PC-3 (cell line): ENCODE data around the gene MC1R.

Experiments used
- CTCF ChIP-seq: fragments of 300-600 bp; sonication (generic); conservative IDR thresholded peaks from 2 replicates; pipeline ENCODE4 v1.5.1; 2017; ENCODE audit warnings: antibody characterized with exemption, low read depth, mild to moderate bottlenecking, low read length
- EZH2 ChIP-seq: fragments of 300-600 bp; sonication (generic); IDR thresholded peaks from one replicate; pipeline ENCODE4 v1.6.1; 2017; ENCODE audit warnings: antibody characterized with exemption, mild to moderate bottlenecking, low read length; ENCODE audit not compliant: unreplicated experiment
- EZH2phosphoT487 ChIP-seq: fragments of 300-600 bp; sonication (generic); IDR thresholded peaks from 2 replicates; pipeline ENCODE4 v1.6.1; 2018; ENCODE audit warnings: mild to moderate bottlenecking, antibody characterized with exemption, low read length, borderline replicate concordance

- no peak for TF ChIP-seq CTCF
- TF ChIP-seq EZH2phosphoT487: no peak
- no peak for TF ChIP-seq EZH2
These were observed 38.6 kb downstream of the MC1R start for GRCh38 chr16:89957216-89957785.
